Rectal smooth muscle tissue (tissue), 1 donor: ENCODE data around the gene DOHH.
"Not testable (repeated sequence)": the region's sequence is repeated elsewhere in the genome, so short reads cannot be mapped to it uniquely, and the experiment has no call there.

ENCODE experiments used
- H3K27ac ChIP-seq: one replicate; pipeline ENCODE4 v1.7.0; 2013; ENCODE audit warnings: low read depth, low read length, inconsistent platforms
- H3K27me3 ChIP-seq: one replicate; pipeline ENCODE4 v1.7.0; 2013; ENCODE audit warnings: low read length; ENCODE audit not compliant: control insufficient read depth, insufficient read depth
- H3K36me3 ChIP-seq: one replicate; pipeline ENCODE4 v1.7.0; 2013; ENCODE audit warnings: low read length; ENCODE audit not compliant: control insufficient read depth, insufficient read depth
- H3K4me1 ChIP-seq: one replicate; pipeline ENCODE4 v1.7.0; 2013; ENCODE audit warnings: low read length; ENCODE audit not compliant: control insufficient read depth, insufficient read depth
- H3K4me3 ChIP-seq: one replicate; pipeline ENCODE4 v1.7.0; 2013; ENCODE audit warnings: low read length
- H3K9ac ChIP-seq: one replicate; pipeline ENCODE4 v1.7.0; 2013; ENCODE audit warnings: low read length

The DOHH gene

DNA sequence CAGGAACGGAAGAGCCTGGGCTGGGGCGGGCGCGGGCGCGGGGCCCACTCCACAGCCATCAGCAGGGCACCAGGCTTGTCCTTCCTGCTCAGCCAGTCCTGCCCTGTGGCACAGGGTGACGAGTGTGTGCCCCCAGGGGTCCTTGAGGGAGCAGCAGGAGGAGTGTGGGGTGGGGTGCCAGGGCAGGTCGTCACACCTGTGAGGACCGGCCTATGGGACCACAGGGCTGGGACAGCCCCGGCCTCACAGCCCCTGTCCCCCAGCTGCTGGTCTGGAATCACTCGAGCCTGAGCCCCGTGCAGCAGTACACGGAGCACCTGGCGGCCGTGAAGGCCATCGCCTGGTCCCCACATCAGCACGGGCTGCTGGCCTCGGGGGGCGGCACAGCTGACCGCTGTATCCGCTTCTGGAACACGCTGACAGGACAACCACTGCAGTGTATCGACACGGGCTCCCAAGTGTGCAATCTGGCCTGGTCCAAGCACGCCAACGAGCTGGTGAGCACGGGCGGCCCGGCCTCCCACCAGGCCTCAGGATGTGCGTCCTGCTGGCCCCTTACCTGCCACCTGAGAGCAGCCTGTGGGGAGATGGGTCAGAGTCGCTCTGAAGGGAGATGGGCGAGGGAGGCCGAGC lies 31.8 kb upstream of the DOHH start:
- Histone ChIP-seq H3K4me1 (no peaks in the 10 kb centered on the region), H3K27ac (no peak overlapping the region), H3K27me3 (no peaks in the 10 kb centered on the region), H3K36me3 (peaks cover 50% of the 10 kb centered on the region), H3K4me3 (no peak overlapping the region), H3K9ac (no peak overlapping the region)

- Histone ChIP-seq H3K9ac (no peak overlapping the region), H3K36me3 (peaks cover 52% of the 10 kb centered on the region), H3K4me3 (no peak overlapping the region), H3K27me3 (no peaks in the 10 kb centered on the region), H3K27ac (no peak overlapping the region), H3K4me1 (no peaks in the 10 kb centered on the region)
Observed at GRCh38 chr19:3531716-3532115, 31.2 kb upstream of the DOHH start.

GRCh38 chr19:3530389-3530788 lies 29.9 kb upstream of the DOHH start:
- H3K27ac ChIP-seq = no peak overlapping the region
- H3K9ac ChIP-seq = no peak overlapping the region
- H3K4me1 ChIP-seq = no peaks in the 10 kb centered on the region
- H3K27me3 ChIP-seq = no peaks in the 10 kb centered on the region
- H3K4me3 ChIP-seq = no peak overlapping the region
- H3K36me3 ChIP-seq = peaks cover 53% of the 10 kb centered on the region

GRCh38 chr19:3529299-3529698 lies 28.8 kb upstream of the DOHH start:
- H3K9ac ChIP-seq, H3K4me1 ChIP-seq, H3K27me3 ChIP-seq, H3K4me3 ChIP-seq, H3K27ac ChIP-seq: not testable (repeated sequence)
- peaks cover 52% of the 10 kb centered on the region for H3K36me3 ChIP-seq

DNA sequence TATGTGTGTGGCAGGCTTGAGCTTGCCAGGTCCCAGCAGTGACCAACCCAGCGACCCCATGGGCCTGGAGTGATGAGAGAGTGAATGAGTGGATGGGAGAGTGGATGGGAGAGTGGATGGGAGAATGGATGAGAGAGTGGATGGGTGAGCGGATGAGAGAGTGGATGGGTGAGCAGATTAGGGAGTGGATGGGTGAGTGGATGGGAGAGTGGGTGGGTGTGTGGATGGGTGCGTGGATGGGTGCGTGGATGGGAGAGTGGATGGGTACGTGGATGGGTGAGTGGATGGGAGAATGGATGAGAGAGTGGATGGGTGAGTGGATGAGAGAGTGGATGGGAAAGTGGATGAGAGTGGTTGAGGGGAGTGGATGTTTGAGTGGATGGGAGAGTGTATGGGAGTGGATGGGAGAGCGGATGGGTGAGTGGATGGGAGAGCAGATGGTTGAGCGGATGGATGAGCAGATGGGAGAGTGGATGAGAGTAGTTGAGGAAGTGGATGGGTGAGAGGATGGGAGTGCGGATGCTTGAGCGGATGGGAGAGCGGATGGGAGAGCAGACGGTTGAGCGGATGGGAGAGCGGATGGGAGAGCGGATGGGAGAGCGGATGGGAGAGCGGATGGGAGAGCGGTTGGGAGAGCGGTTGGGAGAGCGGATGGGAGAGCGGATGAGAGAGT lies 28.2 kb upstream of the DOHH start:
- H3K4me1 ChIP-seq = no peaks in the 10 kb centered on the region
- H3K27me3 ChIP-seq = no peaks in the 10 kb centered on the region
- no peak overlapping the region for H3K9ac ChIP-seq
- H3K4me3 ChIP-seq = no peak overlapping the region
- H3K36me3 ChIP-seq = peaks cover 49% of the 10 kb centered on the region
- H3K27ac ChIP-seq = no peak overlapping the region

GRCh38 chr19:3528080-3528479 lies 27.6 kb upstream of the DOHH start:
- no peak overlapping the region for H3K4me3 ChIP-seq
- no peak overlapping the region for H3K9ac ChIP-seq
- peaks cover 43% of the 10 kb centered on the region for H3K36me3 ChIP-seq
- no peak overlapping the region for H3K27ac ChIP-seq
- H3K4me1 ChIP-seq = no peaks in the 10 kb centered on the region
- H3K27me3 ChIP-seq = no peaks in the 10 kb centered on the region

DNA sequence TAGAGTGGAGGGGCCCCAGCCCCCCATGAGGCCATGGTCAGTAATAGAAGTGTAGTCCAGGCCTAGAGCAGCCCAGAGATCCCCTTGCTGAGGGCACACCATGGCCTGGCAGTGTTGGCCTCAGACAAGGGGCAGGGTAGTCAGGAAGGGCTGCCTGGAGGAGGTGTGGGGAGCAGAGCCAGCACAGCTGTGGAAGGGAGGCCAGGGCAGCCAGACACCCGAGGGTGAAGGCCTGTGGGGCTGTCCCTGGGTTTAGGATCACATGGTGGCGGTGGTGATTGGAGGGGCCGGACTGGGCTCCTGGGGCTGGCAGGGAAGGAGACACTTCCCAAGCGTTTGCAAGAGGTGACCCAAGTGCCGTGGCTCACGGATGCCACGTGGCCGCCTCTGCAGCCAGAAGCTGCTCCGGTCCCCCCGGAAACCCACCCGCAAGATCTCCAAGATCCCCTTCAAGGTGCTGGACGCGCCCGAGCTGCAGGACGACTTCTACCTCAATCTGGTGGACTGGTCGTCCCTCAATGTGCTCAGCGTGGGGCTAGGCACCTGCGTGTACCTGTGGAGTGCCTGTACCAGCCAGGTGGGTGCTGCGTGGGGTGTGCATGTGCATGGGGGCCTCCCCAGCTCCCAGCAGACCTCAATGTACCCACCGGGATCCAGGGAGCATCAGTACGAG lies 26.9 kb upstream of the DOHH start:
- Histone ChIP-seq H3K27ac (no peak overlapping the region), H3K27me3 (no peaks in the 10 kb centered on the region), H3K36me3 (peaks cover 37% of the 10 kb centered on the region), H3K4me3 (no peak overlapping the region), H3K4me1 (no peaks in the 10 kb centered on the region), H3K9ac (no peak overlapping the region)

DNA sequence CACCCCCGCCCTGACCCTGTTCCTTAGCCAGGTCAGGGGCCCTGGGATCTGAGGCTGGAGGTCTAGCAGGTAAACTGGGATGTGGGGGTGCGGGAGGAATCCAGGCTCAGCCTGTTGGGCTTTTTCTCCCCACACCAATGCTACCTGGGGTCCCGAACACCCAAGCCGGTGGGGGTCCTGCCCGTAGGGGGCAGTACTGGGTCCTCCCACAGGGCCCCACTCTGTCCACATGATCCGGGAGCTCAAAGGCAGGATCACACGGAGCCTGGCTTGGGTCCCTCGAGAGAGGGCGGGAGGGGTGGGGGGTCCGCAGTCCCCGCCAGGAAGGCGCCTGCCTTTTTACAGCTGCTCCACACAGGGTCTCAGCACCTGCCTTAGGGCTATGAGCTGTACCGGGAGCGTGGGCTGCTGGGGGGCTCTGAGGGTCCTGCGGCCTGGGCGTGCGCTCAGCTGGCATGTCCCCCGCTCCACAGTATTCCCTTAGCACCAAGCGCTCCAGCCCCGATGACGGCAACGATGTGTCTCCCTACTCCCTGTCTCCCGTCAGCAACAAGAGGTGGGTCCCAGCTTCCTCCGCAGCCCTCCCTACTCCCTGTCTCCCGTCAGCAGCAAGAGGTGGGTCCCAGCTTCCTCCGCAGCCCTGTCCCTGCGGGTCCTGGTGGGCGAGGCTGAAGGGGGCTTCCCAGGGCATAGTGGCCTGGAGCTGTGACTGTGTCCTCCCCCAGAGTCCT lies 26.2 kb upstream of the DOHH start:
- no peak overlapping the region for H3K27ac ChIP-seq
- H3K4me3 ChIP-seq = no peak overlapping the region
- H3K4me1 ChIP-seq = no peaks in the 10 kb centered on the region
- no peak overlapping the region for H3K9ac ChIP-seq
- peaks cover 36% of the 10 kb centered on the region for H3K36me3 ChIP-seq
- no peaks in the 10 kb centered on the region for H3K27me3 ChIP-seq

DNA sequence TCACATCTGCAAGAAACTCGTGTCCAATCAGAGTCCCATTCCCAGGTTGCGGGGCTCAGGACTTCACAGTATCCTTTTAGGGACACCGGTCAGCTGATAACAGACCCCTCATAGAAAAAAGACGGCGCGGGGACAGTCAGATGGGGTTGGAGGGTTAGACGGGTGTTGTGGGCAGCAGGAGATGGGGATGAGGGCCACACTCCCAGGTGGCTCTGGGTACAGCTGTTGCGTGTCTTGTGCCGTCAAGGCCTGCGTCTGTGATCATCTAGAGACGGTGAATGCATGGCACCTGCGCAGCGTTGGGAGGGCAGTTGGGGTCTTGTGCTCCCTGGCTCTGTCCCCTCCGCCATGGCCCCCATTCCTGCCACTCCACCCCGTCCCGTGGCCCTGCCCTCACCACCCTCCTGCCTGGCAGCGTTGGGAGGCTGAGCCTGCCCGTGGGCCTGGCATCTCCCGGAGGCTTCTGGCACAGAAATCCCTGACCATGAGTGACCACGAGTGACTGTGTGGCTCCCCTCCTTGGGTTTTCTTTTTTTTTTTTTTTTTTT lies 24.5 kb upstream of the DOHH start:
- Histone ChIP-seq H3K27me3 (no peaks in the 10 kb centered on the region), H3K4me3 (no peak overlapping the region), H3K4me1 (no peaks in the 10 kb centered on the region), H3K9ac (no peak overlapping the region), H3K27ac (no peak overlapping the region), H3K36me3 (peaks cover 22% of the 10 kb centered on the region)

- H3K36me3 ChIP-seq = peaks cover 26% of the 10 kb centered on the region
- H3K4me3 ChIP-seq = no peak overlapping the region
- no peak overlapping the region for H3K27ac ChIP-seq
- H3K4me1 ChIP-seq = no peaks in the 10 kb centered on the region
- no peaks in the 10 kb centered on the region for H3K27me3 ChIP-seq
- H3K9ac ChIP-seq = no peak overlapping the region
Observed at GRCh38 chr19:3524078-3524842, 23.8 kb upstream of the DOHH start.

GRCh38 chr19:3523361-3524077 lies 23.0 kb upstream of the DOHH start:
- H3K27ac ChIP-seq = no peak overlapping the region
- H3K9ac ChIP-seq = no peak overlapping the region
- no peak overlapping the region for H3K4me3 ChIP-seq
- H3K36me3 ChIP-seq = peaks cover 27% of the 10 kb centered on the region
- no peaks in the 10 kb centered on the region for H3K4me1 ChIP-seq
- no peaks in the 10 kb centered on the region for H3K27me3 ChIP-seq
